HepG2 (cell line): Measurements from ENCODE around the gene ZC3H18. TPM values are rescaled to one million over a fixed set of nuclear protein-coding genes. Genes with fewer than 3 reads are reported as not detected.

ENCODE experiments used
- IKZF4 ChIP-seq: sonication (generic); formaldehyde crosslinking; IDR thresholded peaks from 2 replicates; pipeline ENCODE4 v1.5.1; 2020; ENCODE audit warnings: borderline replicate concordance, mild to moderate bottlenecking, low read depth, missing genetic modification reagents; ENCODE audit errors: not compliant biosample characterization
- KDM5B ChIP-seq: sonication (generic); formaldehyde crosslinking; IDR thresholded peaks from 2 replicates; pipeline ENCODE4 v1.4.0; 2020; ENCODE audit warnings: missing genetic modification reagents, mild to moderate bottlenecking, borderline replicate concordance
- ZNF17 ChIP-seq: sonication (generic); formaldehyde crosslinking; IDR thresholded peaks from 2 replicates; pipeline ENCODE4 v1.5.0; 2020; ENCODE audit warnings: mild to moderate bottlenecking, missing genetic modification reagents
- ZNF292 ChIP-seq: sonication (generic); formaldehyde crosslinking; IDR thresholded peaks from 2 replicates; pipeline ENCODE4 v1.8.1; 2022; ENCODE audit warnings: mild to moderate bottlenecking, low read depth, missing genetic modification reagents, borderline replicate concordance
- ZNF670 ChIP-seq: sonication (generic); formaldehyde crosslinking; IDR thresholded peaks from 2 replicates; pipeline ENCODE4 v1.8.0; 2022; ENCODE audit warnings: mild to moderate bottlenecking, missing genetic modification reagents, borderline replicate concordance
- ZNF879 ChIP-seq: sonication (generic); formaldehyde crosslinking; IDR thresholded peaks from 2 replicates; pipeline ENCODE4 v1.8.1; 2023; ENCODE audit warnings: missing genetic modification reagents
- ZSCAN21 ChIP-seq: sonication (generic); formaldehyde crosslinking; IDR thresholded peaks from 2 replicates; pipeline ENCODE4 v1.8.0; 2022; ENCODE audit warnings: mild to moderate bottlenecking, missing genetic modification reagents, moderate library complexity, borderline replicate concordance
- polyA plus RNA-seq, 8 experiments: library from polyadenylated mRNA; depleted of rRNA in 3 of 8; stranded (reverse) in 7 of 8; unstranded in 1 of 8; fragments of >200 nt; fragmentation: Illumina TruSeq in 4 of 8; extraction: Trizol in 4 of 8; gene quantifications; 2 replicates each; pipeline versions ENCODE4 v1.2.1 to v1.2.3, GENCODE V29; 2011 to 2016; ENCODE audit warnings: low read depth in 4 of 8, missing spikeins in 1 of 8, mixed read lengths in 1 of 8; ENCODE audit not compliant: insufficient read depth in 1 of 8
- total RNA-seq, 5 experiments: library from RNA; depleted of rRNA; stranded (reverse); fragments of >200 nt; fragmentation: Illumina TruSeq; extraction: Trizol; gene quantifications; 2 replicates each; pipeline ENCODE4 v1.2.3, GENCODE V29; 2016; ENCODE audit warnings: low read depth in 1 of 5
- TF ChIP-seq, protein P1 (sequence below): sonication (generic); formaldehyde crosslinking; IDR thresholded peaks from 2 replicates; pipeline ENCODE4 v1.4.0; 2020; ENCODE audit warnings: missing genetic modification reagents, borderline replicate concordance
- TF ChIP-seq, protein P2 (sequence below): sonication (generic); formaldehyde crosslinking; IDR thresholded peaks from 2 replicates; pipeline ENCODE4 v1.4.0; 2020; ENCODE audit warnings: missing genetic modification reagents, mild to moderate bottlenecking, borderline replicate concordance
- TF ChIP-seq, protein P3 (sequence below): sonication (generic); formaldehyde crosslinking; IDR thresholded peaks from 2 replicates; pipeline ENCODE4 v1.8.0; 2022; ENCODE audit warnings: mild to moderate bottlenecking, missing genetic modification reagents; ENCODE audit not compliant: insufficient replicate concordance
- TF ChIP-seq, protein P4 (sequence below): sonication (generic); formaldehyde crosslinking; IDR thresholded peaks from 2 replicates; pipeline ENCODE4 v1.4.0; 2020; ENCODE audit warnings: mild to moderate bottlenecking, missing genetic modification reagents

ZC3H18 gene
- total and polyA plus RNA-seq, 2 of the 13 experiments (the other 11 are each of a cell fraction or from before 2014, with no cell fraction given): 11.2 to 27.4 TPM

DNA sequence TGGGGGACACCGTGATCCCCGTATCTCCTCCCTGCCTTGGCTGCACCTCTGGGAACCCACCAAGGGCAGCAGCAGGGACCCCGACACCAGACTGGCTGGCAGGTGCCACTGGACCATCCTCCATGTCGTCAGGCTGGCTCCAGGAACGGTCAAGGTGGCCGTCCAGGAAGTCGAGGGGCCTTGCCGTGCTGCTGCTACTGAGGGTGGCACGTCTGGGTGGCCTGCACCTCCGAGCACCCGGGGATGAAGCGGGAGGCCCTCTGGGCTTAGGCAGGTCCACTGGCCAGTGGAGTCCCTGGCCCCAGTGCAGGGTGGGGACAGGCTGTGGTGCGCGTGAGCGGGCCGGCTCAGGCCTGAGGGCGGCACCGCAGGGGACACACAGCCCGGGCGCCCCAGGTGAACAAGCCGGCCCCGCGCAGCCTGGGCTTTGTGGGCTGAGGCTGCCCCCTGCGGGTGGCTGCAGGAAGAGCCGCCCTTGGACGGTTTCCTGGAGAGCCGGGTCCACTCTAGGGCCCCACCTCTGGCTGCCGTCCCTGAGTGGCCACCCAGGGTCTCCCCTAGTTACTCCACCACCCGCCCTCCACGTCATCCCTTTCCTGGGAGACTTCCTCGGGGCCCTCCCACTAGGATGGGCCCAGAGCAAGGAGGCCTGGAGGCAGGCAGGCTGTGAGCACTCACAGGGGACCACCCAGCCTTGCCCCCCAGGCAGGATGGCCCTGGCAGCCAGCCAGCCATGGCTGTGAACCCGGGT lies 42.8 kb upstream of the ZC3H18 start (continued):
- TF ChIP-seq, protein P1, sequence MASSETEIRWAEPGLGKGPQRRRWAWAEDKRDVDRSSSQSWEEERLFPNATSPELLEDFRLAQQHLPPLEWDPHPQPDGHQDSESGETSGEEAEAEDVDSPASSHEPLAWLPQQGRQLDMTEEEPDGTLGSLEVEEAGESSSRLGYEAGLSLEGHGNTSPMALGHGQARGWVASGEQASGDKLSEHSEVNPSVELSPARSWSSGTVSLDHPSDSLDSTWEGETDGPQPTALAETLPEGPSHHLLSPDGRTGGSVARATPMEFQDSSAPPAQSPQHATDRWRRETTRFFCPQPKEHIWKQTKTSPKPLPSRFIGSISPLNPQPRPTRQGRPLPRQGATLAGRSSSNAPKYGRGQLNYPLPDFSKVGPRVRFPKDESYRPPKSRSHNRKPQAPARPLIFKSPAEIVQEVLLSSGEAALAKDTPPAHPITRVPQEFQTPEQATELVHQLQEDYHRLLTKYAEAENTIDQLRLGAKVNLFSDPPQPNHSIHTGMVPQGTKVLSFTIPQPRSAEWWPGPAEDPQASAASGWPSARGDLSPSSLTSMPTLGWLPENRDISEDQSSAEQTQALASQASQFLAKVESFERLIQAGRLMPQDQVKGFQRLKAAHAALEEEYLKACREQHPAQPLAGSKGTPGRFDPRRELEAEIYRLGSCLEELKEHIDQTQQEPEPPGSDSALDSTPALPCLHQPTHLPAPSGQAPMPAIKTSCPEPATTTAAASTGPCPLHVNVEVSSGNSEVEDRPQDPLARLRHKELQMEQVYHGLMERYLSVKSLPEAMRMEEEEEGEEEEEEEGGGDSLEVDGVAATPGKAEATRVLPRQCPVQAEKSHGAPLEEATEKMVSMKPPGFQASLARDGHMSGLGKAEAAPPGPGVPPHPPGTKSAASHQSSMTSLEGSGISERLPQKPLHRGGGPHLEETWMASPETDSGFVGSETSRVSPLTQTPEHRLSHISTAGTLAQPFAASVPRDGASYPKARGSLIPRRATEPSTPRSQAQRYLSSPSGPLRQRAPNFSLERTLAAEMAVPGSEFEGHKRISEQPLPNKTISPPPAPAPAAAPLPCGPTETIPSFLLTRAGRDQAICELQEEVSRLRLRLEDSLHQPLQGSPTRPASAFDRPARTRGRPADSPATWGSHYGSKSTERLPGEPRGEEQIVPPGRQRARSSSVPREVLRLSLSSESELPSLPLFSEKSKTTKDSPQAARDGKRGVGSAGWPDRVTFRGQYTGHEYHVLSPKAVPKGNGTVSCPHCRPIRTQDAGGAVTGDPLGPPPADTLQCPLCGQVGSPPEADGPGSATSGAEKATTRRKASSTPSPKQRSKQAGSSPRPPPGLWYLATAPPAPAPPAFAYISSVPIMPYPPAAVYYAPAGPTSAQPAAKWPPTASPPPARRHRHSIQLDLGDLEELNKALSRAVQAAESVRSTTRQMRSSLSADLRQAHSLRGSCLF (CRISPR knock-in tag): 0 out of 2 replicates have a peak, but pooled peaks have one; percentile 34
- TF ChIP-seq, protein P2, sequence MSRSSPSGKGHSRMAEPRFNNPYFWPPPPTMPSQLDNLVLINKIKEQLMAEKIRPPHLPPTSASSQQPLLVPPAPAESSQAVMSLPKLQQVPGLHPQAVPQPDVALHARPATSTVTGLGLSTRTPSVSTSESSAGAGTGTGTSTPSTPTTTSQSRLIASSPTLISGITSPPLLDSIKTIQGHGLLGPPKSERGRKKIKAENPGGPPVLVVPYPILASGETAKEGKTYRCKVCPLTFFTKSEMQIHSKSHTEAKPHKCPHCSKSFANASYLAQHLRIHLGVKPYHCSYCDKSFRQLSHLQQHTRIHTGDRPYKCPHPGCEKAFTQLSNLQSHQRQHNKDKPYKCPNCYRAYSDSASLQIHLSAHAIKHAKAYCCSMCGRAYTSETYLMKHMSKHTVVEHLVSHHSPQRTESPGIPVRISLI: no peak
- TF ChIP-seq ZNF292 (CRISPR knock-in tag) (no peak), ZNF670 (CRISPR knock-in tag) (no peak), IKZF4 (no peak), ZNF879 (CRISPR knock-in tag) (no peak), ZSCAN21 (CRISPR knock-in tag) (no peak; the same call in 1 of the 2 replicates), ZNF17 (CRISPR knock-in tag) (no peak), KDM5B (CRISPR knock-in tag) (0 out of 2 replicates have a peak, but pooled peaks have one; percentile 0)
- TF ChIP-seq, protein P3, sequence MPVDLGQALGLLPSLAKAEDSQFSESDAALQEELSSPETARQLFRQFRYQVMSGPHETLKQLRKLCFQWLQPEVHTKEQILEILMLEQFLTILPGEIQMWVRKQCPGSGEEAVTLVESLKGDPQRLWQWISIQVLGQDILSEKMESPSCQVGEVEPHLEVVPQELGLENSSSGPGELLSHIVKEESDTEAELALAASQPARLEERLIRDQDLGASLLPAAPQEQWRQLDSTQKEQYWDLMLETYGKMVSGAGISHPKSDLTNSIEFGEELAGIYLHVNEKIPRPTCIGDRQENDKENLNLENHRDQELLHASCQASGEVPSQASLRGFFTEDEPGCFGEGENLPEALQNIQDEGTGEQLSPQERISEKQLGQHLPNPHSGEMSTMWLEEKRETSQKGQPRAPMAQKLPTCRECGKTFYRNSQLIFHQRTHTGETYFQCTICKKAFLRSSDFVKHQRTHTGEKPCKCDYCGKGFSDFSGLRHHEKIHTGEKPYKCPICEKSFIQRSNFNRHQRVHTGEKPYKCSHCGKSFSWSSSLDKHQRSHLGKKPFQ (CRISPR knock-in tag): no peak
- TF ChIP-seq, protein P4, sequence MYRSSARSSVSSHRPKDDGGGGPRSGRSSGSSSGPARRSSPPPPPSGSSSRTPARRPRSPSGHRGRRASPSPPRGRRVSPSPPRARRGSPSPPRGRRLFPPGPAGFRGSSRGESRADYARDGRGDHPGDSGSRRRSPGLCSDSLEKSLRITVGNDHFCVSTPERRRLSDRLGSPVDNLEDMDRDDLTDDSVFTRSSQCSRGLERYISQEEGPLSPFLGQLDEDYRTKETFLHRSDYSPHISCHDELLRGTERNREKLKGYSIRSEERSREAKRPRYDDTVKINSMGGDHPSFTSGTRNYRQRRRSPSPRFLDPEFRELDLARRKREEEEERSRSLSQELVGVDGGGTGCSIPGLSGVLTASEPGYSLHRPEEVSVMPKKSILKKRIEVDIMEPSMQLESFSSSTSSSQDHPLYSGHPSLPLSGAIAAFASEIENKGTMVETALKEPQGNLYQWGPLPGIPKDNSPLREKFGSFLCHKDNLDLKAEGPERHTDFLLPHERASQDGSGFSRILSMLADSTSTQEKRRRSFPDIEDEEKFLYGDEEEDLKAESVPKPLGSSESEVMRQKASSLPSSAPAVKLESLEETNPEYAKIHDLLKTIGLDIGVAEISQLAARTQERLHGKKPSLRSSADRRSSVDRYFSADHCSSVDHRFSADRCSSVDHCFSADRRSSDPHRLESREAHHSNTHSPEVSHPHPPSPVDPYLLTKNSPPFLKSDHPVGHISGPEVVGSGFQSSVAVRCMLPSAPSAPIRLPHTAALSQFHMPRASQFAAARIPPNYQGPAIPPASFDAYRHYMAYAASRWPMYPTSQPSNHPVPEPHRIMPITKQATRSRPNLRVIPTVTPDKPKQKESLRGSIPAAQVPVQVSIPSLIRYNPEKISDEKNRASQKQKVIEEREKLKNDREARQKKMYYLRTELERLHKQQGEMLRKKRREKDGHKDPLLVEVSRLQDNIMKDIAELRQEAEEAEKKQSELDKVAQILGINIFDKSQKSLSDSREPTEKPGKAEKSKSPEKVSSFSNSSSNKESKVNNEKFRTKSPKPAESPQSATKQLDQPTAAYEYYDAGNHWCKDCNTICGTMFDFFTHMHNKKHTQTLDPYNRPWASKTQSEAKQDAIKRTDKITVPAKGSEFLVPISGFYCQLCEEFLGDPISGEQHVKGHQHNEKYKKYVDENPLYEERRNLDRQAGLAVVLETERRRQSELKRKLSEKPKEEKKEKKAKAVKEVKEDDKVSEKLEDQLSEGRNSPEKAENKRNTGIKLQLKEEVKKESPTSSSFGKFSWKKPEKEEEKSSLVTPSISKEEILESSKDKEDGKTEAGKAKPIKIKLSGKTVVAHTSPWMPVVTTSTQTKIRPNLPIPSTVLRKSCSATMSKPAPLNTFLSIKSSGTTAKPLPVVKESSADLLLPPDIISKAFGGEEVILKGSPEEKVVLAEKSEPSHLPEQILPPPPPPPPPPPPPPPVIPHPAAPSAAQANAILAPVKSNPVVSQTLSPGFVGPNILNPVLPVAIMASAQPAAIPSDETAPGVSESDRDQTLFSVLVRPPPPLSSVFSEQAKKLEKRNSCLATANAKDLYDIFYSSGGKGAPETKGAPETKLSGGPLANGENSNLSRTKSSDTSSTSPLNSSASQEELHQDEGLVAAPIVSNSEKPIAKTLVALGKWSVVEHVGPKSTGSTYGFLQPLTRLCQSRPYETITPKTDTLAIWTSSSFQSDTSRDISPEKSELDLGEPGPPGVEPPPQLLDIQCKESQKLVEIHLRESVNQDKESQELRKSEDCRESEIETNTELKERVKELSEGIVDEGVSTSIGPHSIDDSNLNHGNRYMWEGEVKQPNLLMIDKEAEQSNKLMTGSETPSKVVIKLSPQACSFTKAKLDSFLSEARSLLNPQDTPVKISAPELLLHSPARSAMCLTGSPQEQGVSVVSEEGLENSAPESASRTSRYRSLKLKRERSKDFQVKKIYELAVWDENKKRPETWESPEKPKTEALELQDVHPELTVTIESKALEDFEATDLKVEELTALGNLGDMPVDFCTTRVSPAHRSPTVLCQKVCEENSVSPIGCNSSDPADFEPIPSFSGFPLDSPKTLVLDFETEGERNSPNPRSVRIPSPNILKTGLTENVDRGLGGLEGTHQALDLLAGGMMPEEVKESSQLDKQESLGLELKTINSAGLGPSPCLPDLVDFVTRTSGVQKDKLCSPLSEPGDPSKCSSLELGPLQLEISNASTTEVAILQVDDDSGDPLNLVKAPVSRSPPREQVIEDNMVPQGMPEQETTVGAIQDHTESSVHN (CRISPR knock-in tag): no peak
